ENCODE measurements around the gene RNF151.

The RNF151 gene

GRCh38 chr16:2015117-2015946 lies 48.7 kb downstream of the RNF151 start:
- Mint-ChIP-seq H3K36me3 (ENCODE audit: insufficient read depth) (peaks cover 5% of the 10 kb centered on the region), H3K4me1 (ENCODE audit: low read depth in 2 of 2) (peaks cover under 1% of the 10 kb centered on the region in 2 donors), H3K9me3 (no peaks in the 10 kb centered on the region), H3K27ac (no peak overlapping the region), H3K4me3 (no peak overlapping the region), H3K27me3 (peaks cover 0 to 20% of the 10 kb centered on the region in 2 donors)
- DNase-seq (no peak), ATAC-seq (replicated peaks) (no peak)

DNA sequence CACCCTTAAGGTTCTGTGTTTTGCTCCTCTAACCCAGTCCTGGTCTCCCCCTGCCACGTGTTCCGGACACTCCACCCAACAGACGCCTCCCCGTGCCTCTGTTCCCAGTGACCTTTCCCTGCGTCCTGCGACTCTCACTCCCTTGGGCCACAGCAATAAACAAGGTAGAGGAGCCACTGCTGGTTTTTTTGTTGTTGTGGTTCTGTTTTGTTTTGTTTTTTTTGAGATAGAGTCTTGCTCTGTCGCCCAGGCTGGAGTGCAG lies 49.2 kb downstream of the RNF151 start:
- Mint-ChIP-seq H3K27ac (no peak overlapping the region), H3K9me3 (no peaks in the 10 kb centered on the region)
- ATAC-seq (replicated peaks) = no peak

DNA sequence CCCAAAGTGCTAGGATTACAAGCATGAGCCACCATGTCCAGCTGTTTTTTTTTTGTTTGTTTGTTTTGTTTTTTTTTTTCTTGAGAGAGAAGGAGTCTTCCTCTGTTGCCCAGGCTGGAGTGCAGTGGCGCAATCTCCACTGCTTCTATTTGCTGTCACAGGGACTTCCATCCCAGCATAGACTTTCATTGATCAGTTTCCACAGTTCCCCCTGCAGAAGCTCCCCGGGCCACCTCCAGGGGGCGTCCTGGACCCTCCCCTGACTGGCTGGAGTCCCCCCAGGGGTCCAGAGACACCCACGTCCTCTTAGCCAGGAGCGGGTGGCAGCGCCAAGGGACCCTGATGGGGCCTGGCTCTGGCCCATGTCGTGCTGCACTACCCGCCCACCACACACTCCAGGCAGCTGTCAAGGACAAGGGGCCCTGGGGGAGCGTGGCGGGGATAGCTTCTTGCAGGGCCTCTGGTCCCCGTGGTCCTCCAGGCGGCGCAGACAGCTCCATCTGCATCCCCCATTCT lies 49.8 kb downstream of the RNF151 start:
- ATAC-seq (replicated peaks) = no peak
- no peak overlapping the region for H3K27ac Mint-ChIP-seq
- DNase-seq = no peak

More for the DNA sequence above, 49.2 kb downstream of the RNF151 start:
- Mint-ChIP-seq H3K4me3 (no peak overlapping the region), H3K36me3 (ENCODE audit: insufficient read depth) (peaks cover 5% of the 10 kb centered on the region), H3K4me1 (ENCODE audit: low read depth in 2 of 2) (peaks cover 0 to 2% of the 10 kb centered on the region in 2 donors), H3K27me3 (peaks cover 5 to 25% of the 10 kb centered on the region in 2 donors)
- no peak for DNase-seq

More for the DNA sequence above, 49.8 kb downstream of the RNF151 start:
- Mint-ChIP-seq H3K27me3 (peaks cover 7 to 31% of the 10 kb centered on the region in 2 donors), H3K9me3 (no peaks in the 10 kb centered on the region), H3K4me3 (no peak overlapping the region), H3K36me3 (ENCODE audit: insufficient read depth) (peaks cover 8% of the 10 kb centered on the region), H3K4me1 (ENCODE audit: low read depth in 2 of 2) (peaks cover 0 to 2% of the 10 kb centered on the region in 2 donors)

Data from effector memory CD8-positive, alpha-beta T cell (primary cell).